Hematopoietic multipotent progenitor cell treated with erythropoietin and hydrocortisone succinate and interleukin-3 and kit ligand, for 15 days (in vitro differentiated cells): ENCODE data around the gene KCNQ2.

Experiments
- DNase-seq: peaks from one replicate; pipeline ENCODE4 v3.0.0-alpha.2; 2015; ENCODE audit warnings: low spot score

The KCNQ2 gene

DNA sequence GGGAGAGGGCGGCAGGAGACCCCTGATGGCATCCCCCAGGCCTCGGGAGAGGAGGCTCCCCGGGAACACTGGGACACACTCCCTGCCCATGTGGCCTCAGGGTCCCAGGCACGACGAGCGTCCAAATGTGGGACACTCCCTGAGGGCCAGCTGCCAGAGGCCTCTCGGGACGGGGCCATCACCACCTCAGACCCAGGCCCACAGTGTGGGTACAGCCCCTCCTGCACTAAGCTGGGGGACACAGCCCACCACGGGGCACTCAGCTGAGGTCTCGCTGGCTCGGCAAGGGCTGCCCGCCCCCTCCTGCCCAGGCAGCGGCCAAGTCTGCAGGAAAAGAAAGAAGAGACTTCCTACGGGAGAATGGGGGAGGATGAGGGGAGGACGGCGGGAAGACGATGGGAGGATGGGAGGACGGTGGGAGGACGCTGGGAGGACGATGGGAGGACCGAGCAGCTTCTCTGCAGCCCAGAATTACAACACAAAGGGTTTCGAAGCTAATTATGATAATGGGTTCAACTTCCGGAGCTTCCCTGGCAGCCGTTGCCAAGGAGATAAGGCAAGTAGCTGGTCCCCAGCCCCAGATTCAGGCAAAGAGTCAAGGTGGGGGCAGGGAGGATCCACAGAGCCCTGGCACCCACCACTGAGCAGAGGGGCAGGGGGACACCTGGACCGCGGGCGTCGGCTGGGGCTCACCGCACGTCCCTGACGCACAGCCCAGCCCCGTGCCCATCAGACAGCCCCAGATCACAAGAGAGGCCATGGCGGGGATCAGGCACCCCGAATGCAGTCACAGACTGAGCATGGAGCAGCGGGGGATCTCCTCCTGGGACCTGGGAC lies 17.5 kb downstream of the KCNQ2 start:
- no peak for DNase-seq

DNA sequence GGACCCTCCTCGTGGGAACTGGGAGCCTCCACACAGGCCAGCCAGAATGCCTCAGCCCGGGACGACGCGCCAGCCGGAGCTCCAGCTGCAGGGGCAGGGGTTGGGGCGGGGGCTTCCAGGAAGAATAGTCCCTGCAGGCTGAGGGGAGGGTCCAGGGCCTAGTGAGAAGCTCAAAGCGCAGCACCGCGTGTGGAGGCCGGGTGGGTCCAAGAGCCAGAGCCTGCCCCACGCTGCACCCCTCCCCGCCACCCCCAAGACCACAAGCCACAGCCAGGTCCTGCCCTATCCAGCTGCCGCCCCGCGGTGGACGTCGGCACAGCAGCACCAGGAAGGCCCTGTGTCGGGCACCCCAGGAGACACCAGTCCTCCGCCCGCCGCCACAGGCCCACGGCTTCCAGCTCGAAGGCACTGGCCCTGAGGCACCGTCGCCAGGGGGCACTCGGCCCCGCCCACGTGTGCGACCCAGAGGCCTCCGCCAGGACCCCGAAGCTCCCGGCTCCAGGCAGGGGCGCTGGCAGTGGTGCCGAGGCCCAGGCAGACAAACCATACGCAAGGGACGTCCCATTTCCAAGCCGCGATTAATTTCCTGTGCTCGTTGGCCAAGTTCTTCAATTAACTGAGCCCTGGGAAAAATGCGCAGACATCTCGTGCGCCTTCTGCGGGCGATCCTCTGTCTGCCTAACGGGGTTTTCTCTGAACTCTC lies 19.5 kb downstream of the KCNQ2 start:
- DNase-seq: no peak

DNA sequence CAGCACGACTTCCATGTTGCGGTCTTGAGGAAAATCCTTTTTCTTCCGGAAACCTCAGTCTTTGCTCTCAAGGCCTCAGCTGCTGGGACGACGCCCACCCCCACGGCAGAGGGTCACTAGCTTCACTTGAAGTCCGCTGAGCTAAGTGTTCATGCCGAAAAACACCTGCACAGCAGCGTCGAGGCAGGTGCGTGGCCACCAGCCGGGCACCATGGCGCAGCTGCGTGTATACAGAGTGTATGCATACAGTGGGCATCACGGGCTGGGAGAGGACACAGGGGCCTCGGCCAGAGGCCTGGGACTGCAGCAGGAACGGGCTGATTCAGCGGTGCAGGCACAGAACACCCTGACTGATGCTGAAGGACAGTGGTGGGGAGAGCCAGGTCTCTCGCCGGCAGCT lies 20.1 kb downstream of the KCNQ2 start:
- no peak for DNase-seq

DNA sequence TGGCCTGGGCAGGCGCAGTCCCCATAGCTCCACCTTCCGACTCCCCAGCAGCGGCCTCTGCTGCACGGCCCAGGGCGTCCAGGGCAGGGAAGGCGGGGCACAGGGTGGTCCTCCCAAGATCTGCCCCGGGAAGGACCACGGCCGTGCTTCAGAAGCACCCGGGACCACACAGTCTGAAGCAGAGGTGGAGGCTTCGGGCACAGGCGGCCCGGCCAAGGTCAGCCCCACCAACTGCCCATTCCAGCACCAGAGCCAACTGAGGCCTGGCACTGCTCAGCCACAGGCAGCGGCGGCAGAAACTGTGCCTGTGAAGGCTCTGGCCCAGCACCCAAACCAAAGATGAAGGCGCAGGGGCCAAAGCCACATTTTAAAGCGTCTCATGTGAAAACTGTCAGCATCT lies 20.6 kb downstream of the KCNQ2 start:
- DNase-seq: no peak

DNA sequence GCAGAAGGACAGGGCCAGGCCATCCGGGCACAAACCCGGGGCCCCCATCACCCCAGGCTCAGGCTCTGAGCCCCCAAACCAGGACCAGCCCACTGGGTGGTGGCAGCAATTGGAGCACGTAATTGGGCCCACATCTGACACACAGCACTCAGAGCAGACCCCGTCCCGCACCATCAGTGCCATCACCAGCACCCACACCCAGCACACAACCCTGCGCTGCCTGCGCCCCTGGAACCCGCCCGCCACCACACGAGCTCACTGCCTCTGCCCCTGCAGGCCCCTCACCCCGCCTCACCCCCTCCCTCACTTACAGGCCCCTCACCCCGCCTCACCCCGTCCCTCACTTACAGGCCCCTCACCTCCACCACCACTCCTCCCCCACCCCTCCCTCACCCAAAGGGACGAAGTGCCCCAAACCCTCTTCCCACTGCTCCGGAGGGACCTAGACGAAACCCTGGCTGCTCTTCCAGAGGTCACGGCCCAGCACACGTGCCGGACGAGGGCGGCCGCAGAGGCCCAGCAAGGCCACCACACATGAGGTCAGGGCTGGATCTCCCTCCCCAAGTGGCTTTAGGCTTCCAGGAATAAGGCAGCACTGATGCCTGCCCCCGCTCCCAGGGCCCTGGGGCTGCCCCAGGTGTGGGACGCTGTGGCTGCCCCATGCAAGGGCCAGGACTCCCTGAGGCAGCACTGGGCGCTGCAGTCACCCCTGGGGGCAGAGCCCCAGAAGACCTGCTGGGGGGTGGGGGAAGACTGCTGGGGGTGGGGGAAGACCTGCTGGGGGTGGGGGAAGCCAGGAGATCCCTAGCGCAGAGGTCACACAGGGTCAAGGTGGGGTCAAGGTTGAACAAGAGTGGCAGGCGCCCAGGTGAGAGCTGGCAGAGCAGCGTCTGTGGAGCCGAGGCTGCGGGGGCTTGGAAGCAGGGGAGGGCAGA lies 22.4 kb downstream of the KCNQ2 start:
- no peak for DNase-seq

DNA sequence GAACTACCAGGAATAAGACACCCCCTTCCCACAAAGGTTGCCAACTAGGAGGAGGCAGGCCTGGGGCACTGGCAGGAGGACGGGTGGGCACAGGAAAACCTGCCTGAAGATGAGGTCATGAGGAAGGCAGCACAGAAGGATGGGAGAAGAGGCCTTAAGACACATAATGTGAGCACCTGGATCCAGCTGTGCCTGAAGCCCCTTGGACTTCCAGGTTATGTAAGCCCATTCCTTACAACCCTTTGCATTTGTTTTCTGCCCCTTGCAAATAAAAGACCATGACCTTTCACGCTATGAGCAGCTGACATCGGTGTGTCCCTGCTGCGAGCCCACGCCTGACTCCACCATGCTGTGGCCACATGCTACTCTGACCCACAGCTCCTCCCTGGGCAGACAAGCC lies 23.4 kb downstream of the KCNQ2 start:
- DNase-seq: no peak

DNA sequence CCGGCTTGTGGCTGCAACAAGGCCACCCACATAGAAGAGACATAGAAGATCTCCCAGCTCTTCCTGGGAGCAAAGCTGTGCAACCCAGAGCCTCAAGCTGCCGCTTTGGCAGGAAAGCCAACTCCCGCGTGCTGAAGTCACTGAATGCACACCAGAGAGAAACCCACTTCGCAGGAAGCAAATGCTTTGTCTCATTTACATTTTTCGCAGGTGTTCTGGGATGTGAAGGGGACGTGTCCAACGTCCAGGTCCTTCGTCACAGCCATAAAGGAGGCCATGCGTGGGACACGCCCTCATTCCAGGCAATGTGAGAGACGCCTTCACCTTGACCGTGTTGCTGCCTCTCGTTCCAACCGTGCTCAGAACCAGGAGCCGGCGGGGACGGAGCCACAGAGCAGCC lies 24.4 kb downstream of the KCNQ2 start:
- DNase-seq: no peak

DNA sequence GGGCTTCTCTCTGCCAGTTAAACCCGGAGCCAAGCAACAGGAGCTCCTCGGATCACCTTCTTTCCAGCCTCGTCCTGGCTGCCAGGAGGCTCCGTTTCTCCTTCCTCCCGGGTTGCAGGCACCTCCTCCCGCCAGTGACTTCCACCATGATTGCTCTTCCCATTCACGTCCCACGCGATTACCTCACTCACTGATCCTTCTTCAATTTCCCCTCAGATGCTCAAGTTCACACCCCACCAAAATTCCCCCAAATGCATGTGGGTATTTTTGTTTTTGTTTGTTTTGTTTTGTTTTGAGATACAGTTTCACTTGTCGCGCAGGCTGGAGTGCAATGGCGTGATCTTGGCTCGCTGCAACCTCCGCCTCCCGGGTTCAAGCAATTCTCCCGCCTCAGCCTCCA lies 25.1 kb downstream of the KCNQ2 start:
- DNase-seq: no peak

DNA sequence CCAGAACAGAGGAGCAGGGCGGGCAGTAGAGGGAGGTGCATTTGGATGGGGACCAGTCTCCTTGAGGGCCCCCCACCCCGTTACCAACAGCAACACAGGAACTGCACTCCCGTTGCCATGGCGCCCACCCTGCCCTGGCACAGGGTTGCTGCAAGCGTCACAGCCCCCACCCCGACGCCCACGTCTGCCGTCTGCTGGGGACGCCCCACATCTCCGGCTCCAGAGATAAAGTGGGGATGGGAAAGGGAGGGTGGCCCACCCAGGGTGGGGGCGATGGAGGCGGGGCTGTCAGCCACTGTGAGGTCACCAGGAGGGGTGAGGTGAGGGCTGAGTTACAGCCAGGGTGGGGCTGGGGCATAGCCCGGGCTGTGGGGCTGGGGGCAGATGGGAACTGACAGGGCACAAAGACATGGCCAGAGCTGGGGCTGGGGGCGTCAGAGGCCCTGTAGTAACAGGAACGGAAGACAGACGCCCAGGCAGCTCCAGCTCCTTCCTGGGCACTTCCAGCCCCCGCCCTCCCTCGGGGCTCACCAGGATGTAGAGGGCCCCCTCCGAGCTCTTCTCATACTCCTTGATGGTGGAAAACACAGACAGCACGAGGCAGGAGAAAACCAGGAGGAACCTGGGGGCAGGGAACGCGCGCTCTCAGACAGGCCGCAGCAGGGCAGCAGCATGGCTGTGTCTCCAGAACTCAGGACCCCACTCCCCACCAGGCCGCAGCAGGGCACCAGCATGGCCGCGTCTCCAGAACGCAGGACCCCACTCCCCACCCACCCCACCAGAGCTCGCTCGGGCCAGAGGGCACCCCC lies 26.0 kb downstream of the KCNQ2 start:
- DNase-seq: no peak

DNA sequence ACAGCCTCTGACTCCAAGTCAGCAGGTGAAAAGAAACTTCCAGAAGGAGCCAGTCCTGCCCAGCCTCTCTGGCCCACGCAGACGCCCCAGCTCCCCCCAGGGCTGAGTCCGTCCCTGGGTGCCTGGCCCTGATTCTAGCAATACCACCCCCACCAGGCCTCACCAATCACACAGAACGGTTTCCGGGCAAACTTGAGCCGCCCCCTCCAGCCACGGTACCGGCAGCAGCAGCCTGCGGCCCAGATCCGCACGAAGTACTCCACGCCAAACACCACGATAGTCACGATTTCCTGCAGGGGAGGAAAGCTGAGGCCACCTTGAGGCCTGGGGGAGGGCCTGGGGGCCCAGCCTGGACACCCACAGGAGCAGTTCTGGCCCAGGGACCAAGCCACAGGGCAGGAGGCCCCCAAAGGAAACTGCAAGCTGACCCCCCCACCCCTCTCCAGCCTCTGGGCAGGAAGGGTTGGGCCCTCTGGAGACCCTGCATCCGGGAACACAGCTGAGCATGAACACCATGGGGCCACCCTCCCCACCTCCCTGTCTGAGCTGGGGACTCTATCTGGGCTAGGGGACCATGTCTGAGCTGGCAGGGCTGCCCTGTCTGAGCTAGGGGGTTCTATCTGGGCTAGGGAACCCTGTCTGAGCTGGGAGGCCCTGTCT lies 27.2 kb downstream of the KCNQ2 start:
- no peak for DNase-seq

DNA sequence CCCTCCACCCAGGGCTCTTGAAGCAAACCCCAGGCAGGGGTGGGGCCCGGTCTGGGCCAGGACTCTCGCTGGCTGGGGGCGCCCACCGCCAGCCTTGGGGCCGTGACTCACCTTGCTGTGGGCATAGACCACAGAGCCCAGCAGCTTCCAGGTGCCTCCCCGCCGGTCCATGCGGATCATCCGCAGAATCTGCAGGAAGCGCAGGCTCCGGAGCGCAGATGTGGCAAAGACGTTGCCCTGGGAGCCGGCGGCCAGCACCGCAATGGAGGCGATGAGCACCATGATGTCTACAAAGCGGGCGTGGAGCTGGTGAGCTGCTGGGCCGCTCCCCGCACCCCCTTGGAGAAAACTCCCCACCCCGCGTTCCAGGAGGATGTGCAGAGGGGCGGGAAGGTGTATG lies 27.9 kb downstream of the KCNQ2 start:
- DNase-seq: no peak

DNA sequence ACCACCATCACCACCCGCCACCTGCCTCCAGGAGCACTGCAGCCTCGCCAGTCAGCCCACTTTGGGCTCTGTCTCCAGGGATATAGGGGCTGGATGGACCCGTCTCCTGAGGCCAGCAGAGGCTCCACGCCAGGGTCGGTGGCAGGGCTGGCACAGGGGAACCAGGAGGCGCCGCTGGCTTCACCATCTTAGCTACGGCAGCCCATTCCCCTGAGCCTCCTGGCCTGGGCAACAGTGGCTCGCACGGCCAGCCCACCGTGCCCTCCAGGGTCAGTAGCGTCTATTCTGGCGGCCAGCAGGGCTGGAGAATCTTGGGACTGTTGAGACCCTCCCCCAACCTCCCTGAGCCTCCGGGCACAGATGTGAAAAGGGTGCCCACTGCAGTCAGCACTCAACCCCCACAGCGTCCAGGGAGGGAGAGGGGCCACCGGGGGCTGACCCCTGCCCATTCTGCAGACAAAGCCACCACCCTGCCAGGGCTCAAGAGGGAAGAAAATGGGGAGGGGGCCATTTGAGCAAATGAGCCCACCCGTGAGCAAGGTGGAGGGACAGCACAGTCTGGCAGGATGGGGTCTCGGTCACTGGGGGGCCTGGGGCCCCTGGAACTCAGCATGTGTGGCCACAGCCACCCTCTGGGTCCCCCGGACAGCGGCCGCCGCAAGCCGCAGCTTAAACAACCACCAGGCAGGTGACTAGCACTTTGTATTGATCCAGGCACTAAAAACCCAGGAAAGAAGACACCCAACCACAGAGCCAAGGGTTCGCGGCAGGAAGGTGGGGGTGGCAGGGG lies 28.7 kb downstream of the KCNQ2 start:
- DNase-seq: no peak

DNA sequence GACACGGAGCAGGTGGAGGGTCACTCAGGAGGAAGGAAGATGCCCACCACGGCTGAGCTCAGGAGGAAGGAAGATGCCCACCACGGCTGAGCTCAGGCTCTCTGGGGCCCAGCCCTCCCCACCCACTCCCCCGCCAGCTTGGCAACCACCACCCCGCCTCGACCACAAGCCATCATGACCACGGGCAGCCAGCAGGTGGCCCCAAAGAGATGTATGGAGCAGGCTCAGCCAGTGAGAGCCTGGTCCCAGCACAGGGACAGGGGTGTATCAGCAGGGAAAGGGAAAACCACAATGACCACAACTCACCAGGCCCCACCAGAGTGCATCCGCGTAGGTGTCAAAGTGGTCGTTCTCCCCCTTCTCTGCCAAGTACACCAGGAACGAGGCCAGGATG lies 30.4 kb downstream of the KCNQ2 start:
- no peak for DNase-seq

DNA sequence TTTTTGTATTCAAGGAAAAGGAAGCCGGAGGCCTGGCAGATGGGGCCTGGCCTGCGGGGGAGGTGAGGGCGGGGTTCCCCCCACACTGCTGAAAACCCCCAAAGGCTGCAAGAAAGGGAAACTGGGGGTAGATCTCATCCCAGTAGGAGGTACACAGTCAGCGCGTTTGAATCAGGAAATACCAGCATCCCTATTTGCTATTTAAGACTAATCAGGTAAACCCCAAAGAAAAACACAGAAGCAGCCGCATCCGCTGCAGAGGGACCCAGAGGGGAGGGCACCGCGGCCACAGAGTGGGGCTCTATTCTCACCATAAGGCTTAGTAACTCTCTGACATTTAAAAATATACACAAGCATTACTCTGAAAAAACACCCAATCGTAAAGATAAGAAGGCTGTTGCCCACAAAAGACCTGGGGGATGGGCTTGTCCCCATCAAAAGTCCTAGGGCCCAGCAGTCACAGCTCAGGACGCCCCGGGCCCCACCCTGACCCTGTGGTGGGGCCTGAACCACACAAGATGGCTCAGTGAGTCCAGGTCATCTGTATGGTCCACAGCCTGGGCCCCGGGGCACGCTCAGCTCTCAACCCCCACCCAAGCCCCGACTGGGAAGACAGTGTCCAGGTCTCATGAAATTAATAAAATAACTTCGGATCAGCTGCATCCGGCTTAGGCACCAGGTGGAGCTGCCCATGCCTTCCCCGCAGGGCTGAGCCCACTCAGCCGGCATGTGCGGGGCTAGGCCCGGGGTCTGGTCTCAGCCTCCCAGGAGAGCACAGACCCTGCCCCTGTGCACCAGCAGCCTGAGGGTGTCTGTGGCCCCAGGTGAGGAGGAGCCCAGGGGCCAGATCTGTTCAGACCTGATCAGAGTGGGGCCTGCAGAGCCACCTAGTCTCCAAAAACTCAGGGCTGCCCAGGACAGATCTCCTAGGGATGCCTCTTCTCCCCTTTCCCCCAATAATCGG lies 31.0 kb downstream of the KCNQ2 start:
- DNase-seq: no peak

DNA sequence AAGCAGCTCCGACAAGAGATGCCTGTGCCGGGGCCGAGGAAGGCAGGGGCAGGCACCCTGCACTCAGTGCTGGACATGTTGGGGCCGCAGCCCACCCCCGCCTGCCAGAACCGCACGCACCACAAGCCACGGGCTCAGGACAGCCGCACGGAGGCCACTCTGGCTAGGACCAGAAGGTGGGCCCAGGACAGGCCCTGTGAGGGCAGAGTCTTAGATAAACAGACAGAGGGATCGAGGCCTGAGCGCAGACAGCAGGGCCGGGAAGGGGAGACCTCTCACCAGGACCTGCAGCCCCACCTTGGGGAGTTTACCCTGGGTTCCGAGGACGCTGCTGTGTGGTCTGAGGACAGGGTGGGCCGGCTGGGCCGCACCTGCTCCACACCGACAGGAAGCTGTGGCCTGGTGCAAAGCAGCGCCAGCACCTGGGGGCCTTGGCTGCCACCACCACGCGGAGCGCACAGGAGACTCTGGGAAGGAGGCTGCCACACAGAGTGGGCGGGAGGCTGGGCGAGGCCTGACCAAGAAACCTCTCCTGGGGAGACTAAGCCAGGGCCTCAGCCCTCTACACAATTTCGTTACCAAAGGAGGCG lies 32.0 kb downstream of the KCNQ2 start:
- DNase-seq: no peak

DNA sequence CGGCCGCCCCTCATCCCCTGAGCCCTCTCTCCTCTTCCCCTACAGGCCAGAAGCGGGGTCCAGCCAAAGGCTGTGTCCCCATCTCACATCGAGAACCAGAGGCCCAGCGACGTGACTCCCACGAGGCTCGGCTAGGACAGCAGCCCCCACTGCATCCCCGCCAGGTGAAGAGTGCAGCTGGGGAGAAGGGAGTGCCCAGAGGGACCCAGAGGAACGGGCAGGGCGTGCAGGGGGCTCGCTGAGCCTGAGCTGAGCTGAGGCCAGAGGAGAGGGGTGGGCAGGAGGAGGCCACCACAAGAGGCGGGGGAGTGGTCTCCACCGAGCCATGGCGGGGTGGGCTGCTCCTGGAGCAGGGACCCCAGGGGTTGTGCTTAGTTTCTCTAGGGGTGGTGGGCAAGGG lies 32.6 kb downstream of the KCNQ2 start:
- no peak for DNase-seq

DNA sequence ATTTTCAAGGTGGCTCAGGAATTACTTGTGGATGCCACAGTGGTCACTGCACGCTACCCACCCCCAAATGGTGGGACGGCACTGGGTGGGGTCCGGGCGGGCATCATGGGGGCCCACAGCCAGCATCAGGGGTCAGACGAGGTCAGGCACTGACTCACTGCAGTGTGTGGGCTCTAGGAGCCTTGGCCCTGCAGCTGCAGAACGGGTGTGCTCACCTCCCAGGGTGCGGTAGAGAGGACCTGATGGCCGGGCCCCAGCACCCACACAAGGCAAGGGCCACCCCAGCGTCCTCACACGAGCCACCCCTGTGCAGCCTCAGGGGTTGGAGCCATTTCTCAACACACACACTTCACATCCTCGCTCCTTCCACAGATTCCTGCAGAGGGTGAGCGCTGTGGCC lies 34.3 kb downstream of the KCNQ2 start:
- DNase-seq: no peak

DNA sequence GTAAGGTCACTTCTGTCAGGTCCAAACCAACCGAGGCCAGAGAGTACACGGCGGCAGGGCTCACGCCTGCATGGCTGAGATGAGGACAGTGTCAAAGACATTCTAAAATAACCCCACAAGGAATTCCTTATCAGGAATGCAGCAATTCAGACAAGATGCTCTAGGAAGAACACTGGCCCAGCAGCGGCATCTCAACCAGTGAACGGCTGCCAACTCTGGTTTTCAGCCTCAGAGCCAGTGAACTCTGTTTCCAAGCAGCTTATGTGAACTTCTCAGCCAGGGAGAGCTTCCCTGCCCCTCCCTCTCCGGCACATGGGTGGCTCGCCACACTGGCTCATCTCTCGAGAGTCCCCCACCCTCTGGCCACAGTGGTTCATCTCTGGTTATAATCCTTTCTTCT lies 36.9 kb downstream of the KCNQ2 start:
- DNase-seq: no peak
